ENCODE measurements around the gene CLP1.

CLP1 gene

DNA sequence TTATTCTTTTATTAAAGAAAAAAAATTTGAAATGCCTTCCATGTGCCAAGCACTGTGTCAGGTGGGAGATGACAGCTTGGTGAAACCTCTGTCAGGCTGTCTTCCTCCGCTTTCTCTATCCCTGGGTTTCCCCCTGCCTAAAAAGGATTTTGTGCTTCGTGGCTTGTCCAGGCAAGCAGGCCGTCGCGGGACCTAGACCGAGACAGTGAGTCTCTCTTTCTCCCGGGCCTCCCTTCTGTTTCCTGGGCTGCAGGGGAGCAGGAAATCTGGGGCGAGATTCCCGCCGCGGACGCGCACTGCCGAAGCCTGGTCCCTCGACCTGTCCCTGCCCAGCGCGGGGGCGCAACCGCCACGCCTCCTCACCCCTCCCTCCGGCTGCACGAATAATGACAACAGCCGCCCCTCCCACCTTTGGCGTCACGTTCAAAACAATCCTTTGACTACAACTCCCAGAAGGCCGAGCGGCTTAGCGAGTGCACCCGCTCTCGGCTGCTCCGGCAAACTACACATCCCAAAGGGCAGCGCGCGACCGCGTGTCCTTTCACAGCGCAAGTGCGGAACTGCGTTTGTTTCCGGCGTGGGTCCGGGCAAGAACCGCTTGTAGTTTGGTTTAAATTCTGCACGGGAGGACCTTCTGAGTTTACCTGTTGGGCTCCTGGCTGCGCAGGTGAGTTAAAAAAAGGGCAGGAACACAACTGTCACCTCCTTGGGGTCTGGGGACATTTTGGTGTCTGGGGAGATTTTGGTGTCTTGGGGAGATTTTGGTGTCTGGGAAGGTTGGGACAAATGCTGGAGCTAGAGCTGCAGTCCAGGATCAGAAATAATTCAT is at the start of gene CLP1:
Gene CLP1, plus strand, starts transcription at position 569 of the 829 bp plus-strand sequence. CDS start 1,715 bp downstream, outside the sequence.
- peak; percentile 97 to 99 for DNase-seq (ENCODE audit: low read depth in 2 of 2)

DNA sequence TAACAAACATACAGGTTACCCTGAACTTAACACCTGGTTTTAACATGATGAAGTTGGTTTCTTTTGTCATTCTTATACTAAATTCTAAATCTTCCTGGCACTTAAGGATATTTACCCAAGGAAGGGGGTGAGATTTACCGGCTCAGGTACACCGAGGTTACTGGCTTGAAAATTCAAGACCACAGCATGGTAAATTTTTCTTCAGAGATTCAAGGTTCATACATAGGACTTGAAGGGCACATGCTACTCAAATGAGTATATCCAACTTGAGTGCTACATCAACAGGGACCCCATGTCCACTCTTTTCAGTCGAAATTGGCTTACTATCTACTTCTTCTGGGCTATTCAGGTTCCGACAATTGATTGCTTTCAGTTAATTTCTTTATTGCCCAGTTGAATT is 47.4 kb upstream of the CLP1 start:
- DNase-seq (ENCODE audit: low read depth in 2 of 2): no peak

DNA sequence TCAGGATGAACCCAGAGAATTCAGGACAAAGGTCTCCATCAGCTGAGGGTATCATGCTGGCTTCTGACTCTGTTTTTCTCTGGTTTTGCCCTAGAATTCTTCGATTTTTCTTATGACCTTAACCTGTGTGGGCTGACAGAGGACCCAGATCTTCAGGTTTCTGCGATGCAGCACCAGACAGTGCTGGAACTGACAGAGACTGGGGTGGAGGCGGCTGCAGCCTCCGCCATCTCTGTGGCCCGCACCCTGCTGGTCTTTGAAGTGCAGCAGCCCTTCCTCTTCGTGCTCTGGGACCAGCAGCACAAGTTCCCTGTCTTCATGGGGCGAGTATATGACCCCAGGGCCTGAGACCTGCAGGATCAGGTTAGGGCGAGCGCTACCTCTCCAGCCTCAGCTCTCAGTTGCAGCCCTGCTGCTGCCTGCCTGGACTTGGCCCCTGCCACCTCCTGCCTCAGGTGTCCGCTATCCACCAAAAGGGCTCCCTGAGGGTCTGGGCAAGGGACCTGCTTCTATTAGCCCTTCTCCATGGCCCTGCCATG is 43.3 kb upstream of the CLP1 start:
- no peak for DNase-seq (ENCODE audit: low read depth in 2 of 2)

DNA sequence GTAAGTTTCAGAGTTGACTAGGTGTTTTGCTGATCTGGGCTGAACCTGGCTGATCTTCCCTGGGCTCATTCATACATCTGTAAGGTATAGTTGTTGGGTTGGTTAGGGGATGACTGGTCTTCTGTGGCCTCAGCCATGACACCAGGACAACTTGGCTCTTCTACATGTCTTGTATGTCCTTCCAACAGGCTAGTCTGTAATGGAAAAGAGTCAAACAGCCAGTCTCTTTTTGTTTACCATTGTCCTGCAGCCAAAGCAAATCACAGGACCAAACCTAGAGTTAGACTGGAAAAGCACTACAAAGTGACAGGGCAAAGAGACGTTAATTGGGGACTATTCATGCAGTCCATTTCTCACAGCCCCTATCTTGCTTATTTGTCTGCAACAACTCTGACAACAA is 42.3 kb upstream of the CLP1 start:
- no peak for DNase-seq (ENCODE audit: low read depth in 2 of 2)

DNA sequence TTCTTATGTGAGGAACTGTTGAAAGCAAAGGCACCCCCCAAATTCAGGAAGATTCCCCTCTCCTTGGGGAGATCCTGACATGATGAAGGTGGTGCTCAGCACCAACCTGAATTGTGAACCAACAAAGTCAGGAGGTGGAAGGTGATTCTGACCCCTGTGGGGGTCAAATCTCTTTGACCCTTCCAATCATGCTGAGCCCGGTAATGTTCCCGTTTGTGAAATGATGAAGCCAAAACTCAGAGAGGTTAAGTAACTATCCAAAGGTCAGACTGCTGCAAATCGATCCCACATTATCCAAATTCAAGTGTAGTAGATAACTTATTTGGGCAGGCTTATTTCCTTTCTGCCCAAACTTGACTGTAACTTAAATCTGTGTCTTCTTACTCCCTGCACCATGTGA is 41.0 kb upstream of the CLP1 start:
- DNase-seq (ENCODE audit: low read depth in 2 of 2): no peak

DNA sequence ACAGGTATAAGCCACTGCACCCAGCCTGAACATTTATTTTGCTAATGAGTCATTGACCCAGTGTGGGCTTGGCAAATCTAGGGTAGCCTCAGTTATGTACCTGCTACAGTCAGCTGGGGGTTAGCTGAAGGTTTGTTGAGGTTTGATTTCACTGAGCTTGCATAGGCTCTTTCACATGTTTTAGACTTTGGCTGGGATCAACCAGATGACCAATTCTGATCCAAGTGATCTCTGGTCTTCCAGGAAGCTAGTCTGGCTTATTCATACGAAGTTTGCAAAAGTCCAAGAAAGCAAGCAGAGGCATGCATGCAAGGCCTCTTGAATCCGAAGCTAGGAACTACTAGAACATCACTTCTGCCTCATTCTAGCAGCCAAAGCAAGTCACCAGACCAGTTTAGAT is 39.1 kb upstream of the CLP1 start:
- no peak for DNase-seq (ENCODE audit: low read depth in 2 of 2)

DNA sequence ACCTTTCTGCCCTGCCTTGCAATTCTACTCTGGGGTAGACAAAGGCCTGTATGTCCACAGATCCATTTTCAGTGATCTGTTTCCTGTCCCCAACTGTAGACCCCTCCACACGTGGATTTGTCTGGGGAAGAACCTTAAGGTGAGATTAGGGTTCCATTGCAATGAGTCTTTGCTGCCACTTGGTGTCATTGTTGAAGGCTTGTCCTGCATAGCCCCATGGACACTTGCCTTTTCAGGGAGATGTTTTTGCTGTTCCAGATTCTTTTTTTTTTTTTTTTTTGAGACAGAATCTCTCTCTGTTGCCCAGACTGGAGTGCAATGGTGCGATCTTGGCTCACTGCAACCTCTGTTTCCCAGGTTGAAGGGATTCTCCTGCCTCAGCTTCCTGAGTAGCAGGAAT is 38.2 kb upstream of the CLP1 start:
- no peak for DNase-seq (ENCODE audit: low read depth in 2 of 2)

DNA sequence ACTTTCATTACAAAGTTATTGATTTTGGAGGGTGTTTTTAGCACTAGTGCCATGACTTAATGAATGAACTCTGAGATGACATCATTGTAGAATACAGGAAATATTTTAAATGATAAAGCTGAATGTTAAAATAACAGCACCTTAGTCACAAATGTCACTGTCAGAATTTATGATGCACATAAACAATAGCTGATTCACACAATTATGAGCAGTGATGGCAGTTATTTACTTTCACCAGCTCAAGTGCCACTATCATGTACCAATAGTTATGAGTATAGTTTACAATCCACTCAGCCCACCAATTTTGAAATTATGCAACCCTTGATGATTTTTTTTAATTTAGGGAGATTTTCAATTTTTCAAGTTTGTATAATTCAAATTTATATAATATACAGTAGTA is 37.1 kb upstream of the CLP1 start:
- DNase-seq (ENCODE audit: low read depth in 2 of 2): no peak

DNA sequence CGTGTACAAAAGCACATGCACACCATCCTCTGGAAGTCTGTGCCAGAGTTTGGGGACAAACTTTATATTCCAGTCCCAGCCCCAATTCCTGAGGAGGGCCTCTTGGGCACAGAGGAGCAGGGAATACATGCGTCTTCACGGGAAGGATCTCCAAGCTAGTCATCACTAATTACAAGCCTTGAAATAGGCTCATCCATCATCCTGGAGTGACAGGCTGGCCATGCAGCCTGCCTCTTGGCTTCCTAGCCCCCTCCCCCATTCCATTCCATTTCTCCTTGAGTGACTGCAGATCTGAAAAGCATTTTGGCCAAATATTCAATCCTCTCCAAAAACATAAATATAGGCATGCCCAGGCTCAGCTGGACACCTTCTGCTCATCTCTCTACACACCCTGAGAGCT is 35.3 kb upstream of the CLP1 start:
- no peak for DNase-seq (ENCODE audit: low read depth in 2 of 2)

DNA sequence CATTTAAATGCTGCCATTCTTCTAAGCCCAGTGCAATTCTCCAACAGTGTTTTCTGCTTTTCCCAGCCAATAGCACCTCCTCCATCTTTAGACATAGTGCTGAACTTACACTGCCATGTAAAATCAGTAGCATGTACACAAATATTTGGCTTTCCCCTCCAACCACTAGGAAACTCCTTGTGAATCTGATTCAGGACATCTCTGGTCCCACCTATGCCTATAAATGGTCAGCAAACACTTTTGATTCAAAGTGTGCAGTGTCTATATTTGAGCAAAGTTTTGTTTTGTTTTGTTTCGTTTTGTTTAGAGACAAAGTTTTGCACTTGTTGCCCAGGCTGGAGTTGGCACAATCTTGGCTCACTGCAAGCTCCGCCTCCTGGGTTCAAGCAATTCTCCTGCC is 32.7 kb upstream of the CLP1 start:
- no peak for DNase-seq (ENCODE audit: low read depth in 2 of 2)

DNA sequence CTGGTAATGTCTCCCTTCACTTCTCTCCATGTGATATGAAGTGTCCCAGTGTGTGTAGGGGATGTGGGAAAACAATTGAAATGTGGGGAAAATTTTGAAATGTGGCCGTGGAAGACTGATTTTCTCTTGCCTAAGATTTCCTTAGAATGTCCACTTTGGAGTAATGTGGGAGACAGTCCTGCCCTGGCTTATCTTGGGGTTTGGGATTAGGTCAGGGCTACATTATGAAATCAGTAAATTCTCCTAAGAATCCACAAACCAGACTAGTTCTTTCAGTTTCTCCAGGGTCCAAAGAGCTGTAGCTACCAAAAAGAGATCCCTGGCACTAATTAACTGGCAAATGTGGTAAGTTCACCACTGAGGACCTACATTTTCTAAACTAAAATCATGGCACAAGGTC is 30.7 kb upstream of the CLP1 start:
- no peak for DNase-seq (ENCODE audit: low read depth in 2 of 2)

DNA sequence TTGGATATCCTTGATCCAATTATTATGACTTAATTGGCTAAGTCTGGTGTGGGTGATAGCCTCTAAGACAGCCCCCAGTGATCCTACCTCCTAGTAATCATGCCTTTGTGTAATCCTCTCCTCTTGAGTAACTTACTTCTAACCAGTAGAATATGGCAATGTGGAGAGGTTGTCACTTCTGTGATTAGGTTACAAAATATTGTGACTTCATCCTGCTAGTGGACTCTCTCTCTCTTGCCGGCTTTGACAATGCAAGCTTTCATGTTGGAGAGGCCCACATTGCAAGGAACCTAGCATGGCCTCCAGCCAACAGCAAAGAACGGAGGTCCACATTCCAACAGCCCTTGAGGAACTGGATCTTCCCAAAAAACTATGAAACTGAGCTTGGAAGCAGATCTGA is 27.4 kb upstream of the CLP1 start:
- no peak for DNase-seq (ENCODE audit: low read depth in 2 of 2)

DNA sequence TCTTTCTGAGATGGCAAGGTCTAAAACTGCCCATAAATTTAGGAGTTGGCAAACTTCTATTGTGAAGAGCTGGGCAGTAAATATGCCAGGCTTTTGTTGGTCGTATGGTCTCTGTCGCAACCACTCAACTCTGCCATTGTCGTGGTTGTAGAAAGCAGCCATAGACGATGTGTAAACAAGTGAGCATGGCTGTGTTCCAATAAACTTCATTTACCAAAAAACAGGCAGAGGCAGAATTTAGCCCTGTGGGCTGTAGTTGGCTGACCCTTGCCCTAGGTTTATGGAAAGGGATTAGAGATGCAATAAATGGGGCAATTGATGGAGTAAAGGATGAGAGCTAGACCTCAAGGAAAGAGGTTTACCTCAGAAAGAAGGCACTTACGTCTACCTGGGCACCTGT is 25.4 kb upstream of the CLP1 start:
- no peak for DNase-seq (ENCODE audit: low read depth in 2 of 2)

DNA sequence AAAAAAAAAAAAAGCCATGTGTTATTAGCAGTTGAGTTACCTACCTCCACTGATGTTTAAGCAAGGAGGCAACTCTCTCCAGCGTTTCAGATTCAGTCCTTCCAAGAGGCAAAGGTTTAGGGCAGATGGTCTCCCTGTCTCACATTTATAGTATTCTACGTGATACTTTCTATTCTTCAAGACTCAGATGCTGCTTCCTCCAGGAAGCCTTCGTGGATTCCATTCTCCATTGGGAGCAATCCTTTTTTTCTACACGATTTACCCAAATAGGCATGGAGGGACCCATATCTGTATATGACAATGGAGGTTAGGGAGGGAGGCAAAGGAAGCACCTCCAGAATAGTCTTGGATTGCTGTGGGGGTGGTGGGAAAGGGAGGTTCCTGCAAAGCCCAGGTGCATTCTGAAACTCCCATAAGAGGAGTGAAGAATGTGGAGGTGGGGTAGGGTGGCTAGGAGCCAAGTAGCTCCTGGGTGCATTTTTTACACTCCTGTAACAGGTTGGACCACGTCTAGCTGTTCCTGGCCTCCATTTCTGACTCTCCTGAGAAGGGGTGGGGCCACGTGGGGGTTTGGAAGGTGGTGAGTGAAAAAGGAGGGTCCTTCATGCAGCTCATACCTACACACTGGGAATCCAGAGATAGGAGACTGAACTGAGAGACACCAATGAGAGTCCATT is 24.0 kb upstream of the CLP1 start:
- DNase-seq (ENCODE audit: low read depth in 2 of 2): no peak

DNA sequence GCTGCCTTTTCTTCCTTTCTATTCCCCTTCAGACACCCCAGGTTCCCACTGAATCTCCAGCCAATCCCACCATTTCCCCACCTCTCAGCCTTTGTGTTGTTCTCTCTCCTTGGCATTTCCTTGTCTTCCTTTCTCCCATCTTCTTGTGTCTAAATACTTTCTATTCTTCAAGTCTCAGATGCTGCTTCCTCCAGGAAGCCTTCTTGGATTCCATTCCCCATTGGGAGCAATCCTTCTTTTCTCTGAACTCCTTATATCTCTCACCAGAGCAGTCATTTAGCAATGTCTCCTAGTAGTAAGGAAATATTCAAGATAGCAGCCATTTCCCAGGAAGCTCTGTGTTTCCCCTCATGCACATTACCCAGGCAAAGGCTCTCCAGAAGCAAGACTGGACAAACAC is 23.3 kb upstream of the CLP1 start:
- no peak for DNase-seq (ENCODE audit: low read depth in 2 of 2)

DNA sequence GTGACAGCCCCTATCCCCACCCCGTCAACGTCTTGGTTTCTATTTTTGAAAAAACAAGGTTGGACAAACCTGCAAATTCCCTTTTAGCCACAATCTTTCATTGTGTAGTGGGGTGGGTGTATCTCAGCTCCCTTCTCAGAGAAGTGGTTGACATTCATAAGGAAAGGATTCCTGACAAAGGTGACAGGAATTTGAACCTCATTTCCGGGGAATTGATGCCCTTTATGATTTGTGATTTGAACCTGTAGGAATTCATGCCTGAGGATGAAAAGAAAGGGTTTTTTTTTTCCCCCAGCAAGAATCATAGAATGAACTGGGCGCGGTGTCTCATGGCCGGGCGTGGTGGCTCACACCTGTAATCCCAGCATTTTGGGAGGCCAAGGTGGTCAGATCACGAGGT is 22.3 kb upstream of the CLP1 start:
- DNase-seq (ENCODE audit: low read depth in 2 of 2): no peak

DNA sequence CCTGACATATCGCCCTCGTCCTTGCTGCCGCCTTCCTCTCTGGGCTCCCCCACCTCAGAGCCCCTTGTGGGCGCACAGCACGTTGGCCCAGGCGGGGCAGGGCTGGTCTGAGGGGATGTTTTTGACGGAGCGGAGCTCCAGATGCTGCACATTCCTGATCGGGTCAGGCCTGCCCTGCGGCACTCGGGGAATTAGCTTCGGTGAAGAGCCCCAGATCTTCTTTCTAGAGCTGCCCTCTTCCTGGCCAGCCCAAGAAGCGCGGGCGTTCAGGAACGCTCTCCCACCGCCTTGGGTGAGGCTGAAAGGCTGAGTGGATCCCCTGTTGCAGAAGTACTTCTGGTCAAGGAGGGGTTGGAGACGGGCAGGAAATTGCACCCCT is 19.9 kb upstream of the CLP1 start:
- DNase-seq (ENCODE audit: low read depth in 2 of 2): no peak

DNA sequence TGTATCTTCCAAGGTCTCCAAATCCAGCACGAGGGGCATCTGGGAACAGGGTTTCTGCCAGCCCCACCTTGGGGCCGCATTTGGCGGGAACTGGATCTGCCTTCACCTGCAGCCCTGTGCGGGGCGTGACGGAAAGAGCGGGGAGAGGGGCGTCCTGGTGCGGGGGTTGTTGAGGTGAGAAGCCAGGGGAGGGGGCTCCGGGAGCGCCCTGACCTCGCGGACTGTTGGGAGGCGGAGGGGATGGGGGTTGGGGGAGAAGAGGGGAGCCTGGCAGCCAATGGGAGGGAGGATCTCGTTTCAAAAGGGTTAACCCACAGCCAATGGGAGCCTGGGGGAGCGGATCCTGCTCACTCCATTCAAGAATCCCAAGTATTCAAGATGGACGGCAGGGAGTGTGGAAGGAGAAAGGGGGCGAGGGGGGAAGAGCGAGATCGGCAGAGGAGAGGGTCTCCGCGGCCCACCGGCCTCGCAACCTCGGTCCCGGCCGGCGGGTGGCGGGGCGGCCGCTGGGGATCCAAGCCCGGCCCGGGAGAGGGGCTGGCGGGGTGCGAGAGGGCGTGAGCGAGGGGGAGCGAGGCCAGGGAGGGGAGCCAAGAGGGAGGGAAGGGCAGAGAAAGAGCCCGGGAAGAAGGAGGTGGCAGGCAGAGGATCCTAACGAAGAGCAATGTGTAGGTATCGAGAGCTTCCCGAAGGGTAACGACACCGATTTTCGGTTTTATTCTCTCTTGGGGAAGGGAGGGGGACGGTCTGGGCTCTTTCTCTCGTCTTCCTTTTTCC is 19.4 kb upstream of the CLP1 start:
- DNase-seq (ENCODE audit: low read depth in 2 of 2): no peak

DNA sequence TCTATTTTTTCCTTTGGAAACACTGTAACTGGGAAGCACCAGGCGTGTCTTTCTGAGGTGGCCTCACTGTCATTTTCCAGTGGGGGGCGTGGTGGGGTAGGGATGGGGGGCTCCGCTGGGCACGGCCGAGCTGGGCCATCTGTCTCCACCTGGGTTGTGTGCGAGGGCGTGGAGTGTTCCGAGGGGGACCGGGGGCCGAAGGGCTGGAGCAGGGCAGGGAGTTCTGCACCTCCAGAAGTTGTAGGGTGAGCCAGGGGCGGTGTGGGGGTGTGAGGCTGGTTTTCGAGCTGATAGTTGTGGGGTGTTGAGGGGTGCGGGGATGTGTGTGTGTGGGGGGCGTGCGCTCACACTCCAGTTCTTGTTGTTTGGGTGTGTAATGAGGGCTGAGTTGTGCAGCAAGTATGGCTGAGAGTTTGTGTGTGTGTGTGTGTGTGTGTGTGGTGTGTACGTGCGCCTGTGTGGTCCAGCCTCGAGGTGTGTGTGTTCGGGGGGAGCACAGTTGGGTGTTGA is 18.7 kb upstream of the CLP1 start:
- DNase-seq (ENCODE audit: low read depth in 2 of 2): no peak

DNA sequence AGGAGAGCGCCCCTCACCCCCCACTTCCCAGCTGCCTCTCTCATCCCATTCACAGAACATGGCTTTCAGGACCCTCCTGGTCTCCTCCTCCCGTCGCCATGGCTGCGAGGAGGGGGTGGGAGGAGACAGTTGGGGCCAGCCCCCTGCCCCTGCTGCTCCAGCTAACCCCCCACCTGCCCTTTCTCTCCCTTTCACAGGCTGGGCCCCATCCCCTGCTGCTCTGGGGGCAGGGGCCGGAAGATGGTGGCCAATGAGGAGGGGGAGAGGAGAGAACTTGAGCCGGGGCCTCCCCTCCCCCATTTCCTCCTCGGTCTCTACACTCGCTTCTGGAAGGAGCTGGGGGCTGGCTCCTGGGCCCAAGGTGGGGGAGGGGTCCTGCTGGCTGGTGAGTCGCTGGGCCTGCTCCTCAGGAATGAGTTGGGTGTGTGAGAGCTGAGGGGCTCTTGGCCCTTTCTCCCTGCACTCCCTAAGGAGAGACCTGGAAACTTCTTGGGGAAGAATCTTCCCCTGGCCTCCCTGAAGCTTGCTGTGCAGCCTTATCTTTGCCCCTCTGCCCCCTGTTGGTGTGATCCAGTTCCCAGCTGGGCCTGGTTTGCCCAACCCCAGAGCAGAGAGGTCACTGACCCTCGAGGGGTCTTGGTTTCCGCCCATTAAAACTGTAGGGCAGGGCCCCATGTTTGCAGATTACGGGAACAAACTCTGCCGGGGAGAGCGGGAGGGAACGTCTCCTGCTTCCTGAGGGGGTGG is 18.1 kb upstream of the CLP1 start:
- DNase-seq (ENCODE audit: low read depth in 2 of 2): no peak

DNA sequence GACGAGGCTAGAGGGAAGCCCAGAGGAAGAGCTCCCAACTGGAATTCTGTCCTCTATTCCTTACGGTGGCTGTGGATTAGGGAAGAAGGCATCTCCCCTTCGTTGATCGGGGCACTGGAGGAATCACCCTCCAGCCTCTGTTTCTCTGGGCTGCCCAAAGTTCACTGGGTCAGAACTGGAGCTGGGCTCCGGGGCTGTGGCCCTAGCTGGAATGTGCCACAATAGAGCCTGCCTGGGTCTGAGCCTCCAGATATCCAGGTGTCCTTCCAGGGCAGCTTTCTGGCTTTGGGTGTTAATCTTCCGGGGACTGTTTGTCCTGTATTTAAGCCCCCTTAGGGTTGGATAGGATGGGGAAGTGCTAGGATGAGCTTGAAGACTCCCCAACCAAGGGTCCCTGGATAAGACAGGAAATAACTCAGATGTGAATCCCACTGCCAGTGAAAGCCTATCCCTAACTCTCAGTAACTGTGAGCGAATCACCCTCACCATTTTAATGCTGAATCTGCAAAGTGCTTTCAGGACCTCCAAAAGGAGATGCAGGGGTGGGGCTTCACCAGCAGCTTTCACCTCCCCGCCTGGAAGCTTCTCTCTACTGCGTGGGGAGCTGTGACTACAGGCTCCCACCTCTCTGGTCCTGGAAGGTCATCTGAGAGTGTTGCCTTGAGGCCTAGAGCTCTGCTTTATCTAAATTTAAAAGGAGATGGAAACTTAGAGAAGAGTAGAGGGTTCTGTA is 17.3 kb upstream of the CLP1 start:
- no peak for DNase-seq (ENCODE audit: low read depth in 2 of 2)
